K562 (cell line): ENCODE measurements around the gene PCCB. TPM values are rescaled to one million over a fixed set of nuclear protein-coding genes. Genes with fewer than 3 reads are reported as not detected.

Experiments used
- ATAC-seq: fragments of 200-7000 bp; cut with Tn5 transposase; 3 replicates; pipeline ENCODE4 v1.9.1; 2020; ENCODE audit warnings: moderate library complexity
- BruUV-seq: library from RNA; stranded (reverse); fragments of 400-500 nt; replicated peaks from 2 replicates; lab custom pipeline; 2021; lab: Mats Ljungman, UMichigan
- CTCF ChIA-PET: fragments of 300-600 bp; formaldehyde crosslinking; extraction: SDS; loops from one replicate; lab custom pipeline; 2021; ENCODE audit warnings: low intra/inter-chr PET ratio; lab: Yijun Ruan, JAX
- POLR2A ChIA-PET: fragments of 300-600, 350-650 bp; sonication (Branson Sonifier 250); formaldehyde crosslinking; extraction: SDS; loops from one replicate; lab custom pipeline; 2021; ENCODE audit warnings: antibody characterized with exemption, inconsistent platforms; lab: Yijun Ruan, JAX
- DNase-seq, 4 experiments: peaks; one replicate each; pipeline versions ENCODE4 v3.0.0 to v3.0.0-alpha.2; 2011 to 2018; ENCODE audit warnings: low spot score in 3 of 4, mixed read lengths in 3 of 4; ENCODE audit errors: extremely low read depth in 1 of 4
- FAIRE-seq: peaks from 2 replicates; lab custom pipeline; 2011; peaks lifted over from hg19 to GRCh38; lab: Jason Lieb, UNC
- H2AFZ ChIP-seq: 2 replicates; pipeline ENCODE4 v1.6.0; 2011; ENCODE audit warnings: low read depth, low read length, control low read depth, inconsistent platforms
- H3K27ac ChIP-seq: fragments of 200-600 bp; 3 replicates; pipeline ENCODE4 v1.8.0; 2011; ENCODE audit warnings: low read depth, mild to moderate bottlenecking, control low read depth, inconsistent platforms, low read length, moderate library complexity, mixed read lengths; ENCODE audit errors: extremely low read depth
- H3K27me3 ChIP-seq, 2 experiments: fragments of 300-600 bp in 1 of 2; 2 replicates in 1 of 2; 3 replicates in 1 of 2; pipeline versions ENCODE4 v1.6.0 to v1.8.0; 2011; ENCODE audit warnings: inconsistent platforms in 2 of 2, low read length in 2 of 2, mild to moderate bottlenecking in 1 of 2, mixed read lengths in 1 of 2, moderate library complexity in 1 of 2; ENCODE audit not compliant: control insufficient read depth in 2 of 2, insufficient read depth in 2 of 2
- H3K36me3 ChIP-seq: fragments of 300-600 bp; 3 replicates; pipeline ENCODE4 v1.8.0; 2011; ENCODE audit warnings: mild to moderate bottlenecking, low read length, inconsistent platforms; ENCODE audit not compliant: control insufficient read depth, insufficient read depth
- H3K4me1 ChIP-seq, 2 experiments: fragments of 200-600 bp in 1 of 2; replicated peaks in 1 of 2; 2 replicates in 1 of 2; 3 replicates in 1 of 2; pipeline versions ENCODE4 v1.5.1 to v1.8.0; 2011; ENCODE audit warnings: inconsistent platforms in 2 of 2, low read length in 2 of 2, mild to moderate bottlenecking in 1 of 2, mixed read lengths in 1 of 2, moderate library complexity in 1 of 2; ENCODE audit not compliant: control insufficient read depth in 2 of 2, insufficient read depth in 2 of 2
- H3K4me2 ChIP-seq: 2 replicates; pipeline ENCODE4 v1.6.1; 2011; ENCODE audit warnings: low read length, control low read depth, inconsistent platforms, mixed read lengths; ENCODE audit not compliant: insufficient read depth
- H3K4me3 ChIP-seq: fragments of 200-600 bp; sonication (generic), shearing (Covaris generic); 2 replicates; pipeline ENCODE4 v1.5.1; 2016; ENCODE audit warnings: control low read depth, inconsistent platforms
- H3K79me2 ChIP-seq: fragments of 200-600 bp; 3 replicates; pipeline ENCODE4 v1.8.0; 2011; ENCODE audit warnings: low read length, inconsistent platforms; ENCODE audit not compliant: control insufficient read depth, insufficient read depth
- H3K9ac ChIP-seq, 2 experiments: 2 replicates each; pipeline versions ENCODE4 v1.6.0 to v1.6.1; 2011; ENCODE audit warnings: low read depth in 2 of 2, low read length in 2 of 2, control low read depth in 1 of 2, inconsistent platforms in 1 of 2, mild to moderate bottlenecking in 1 of 2, mixed read lengths in 1 of 2; ENCODE audit not compliant: insufficient read depth in 1 of 2
- H3K9me1 ChIP-seq: one replicate; pipeline ENCODE4 v1.6.0; 2011; ENCODE audit warnings: inconsistent platforms, mild to moderate bottlenecking, low read length, moderate library complexity; ENCODE audit not compliant: control insufficient read depth, insufficient read depth
- H3K9me3 ChIP-seq: replicated peaks from 2 replicates; pipeline ENCODE4 v1.5.1; 2011; ENCODE audit warnings: low read depth, low read length, inconsistent platforms; ENCODE audit not compliant: control insufficient read depth, insufficient read depth
- H4K20me1 ChIP-seq: replicated peaks from 2 replicates; pipeline ENCODE4 v1.6.1; 2011; ENCODE audit warnings: low read length, inconsistent platforms, mixed read lengths; ENCODE audit not compliant: control insufficient read depth, insufficient read depth
- CBFA2T2 ChIP-seq: fragments of 450-650 bp; conservative IDR thresholded peaks from 2 replicates; pipeline ENCODE4 v1.6.1; 2017; ENCODE audit warnings: mild to moderate bottlenecking
- HNRNPUL1 ChIP-seq: fragments of 200-400 bp; formaldehyde crosslinking; IDR thresholded peaks from 2 replicates; pipeline ENCODE4 v1.6.1; 2017; ENCODE audit warnings: low read length
- JUND ChIP-seq, 2 experiments: IDR thresholded peaks; 2 replicates in 1 of 2; 3 replicates in 1 of 2; pipeline ENCODE4 v1.6.1; 2011; ENCODE audit warnings: borderline replicate concordance in 2 of 2, low read depth in 2 of 2, low read length in 2 of 2, improper control_type of control experiment in 1 of 2, missing biosample characterization in 1 of 2, missing genetic modification characterization in 1 of 2, missing genetic modification reagents in 1 of 2
- NCOA4 ChIP-seq: fragments of 450-650 bp; IDR thresholded peaks from 2 replicates; pipeline ENCODE4 v1.6.1; 2018; ENCODE audit warnings: mild to moderate bottlenecking; ENCODE audit not compliant: partially characterized antibody
- NR3C1 ChIP-seq: sonication (generic); formaldehyde crosslinking; IDR thresholded peaks from 2 replicates; pipeline ENCODE4 v1.8.1; 2022; ENCODE audit warnings: missing genetic modification reagents
- NR4A1 ChIP-seq, 2 experiments: fragments of 250-450 bp in 1 of 2; fragments of 450-650 bp in 1 of 2; sonication (Bioruptor Pico) in 1 of 2; IDR thresholded peaks; 2 replicates each; pipeline versions ENCODE4 v1.4.0 to v1.6.1; 2016 to 2020; ENCODE audit warnings: mild to moderate bottlenecking in 2 of 2, missing compliant biosample characterization in 1 of 2, missing genetic modification characterization in 1 of 2, moderate library complexity in 1 of 2
- SLC30A9 ChIP-seq: fragments of 250-450 bp; sonication (Bioruptor Pico); IDR thresholded peaks from 2 replicates; pipeline ENCODE4 v1.8.0; 2022; ENCODE audit warnings: mild to moderate bottlenecking, moderate library complexity
- STAG1 ChIP-seq: sonication (generic); formaldehyde crosslinking; IDR thresholded peaks from 2 replicates; pipeline ENCODE4 v1.5.0; 2020; ENCODE audit warnings: missing genetic modification reagents, borderline replicate concordance
- ZNF143 ChIP-seq: sonication (generic); formaldehyde crosslinking; IDR thresholded peaks from 2 replicates; pipeline ENCODE4 v1.9.0; 2022; ENCODE audit warnings: mild to moderate bottlenecking, missing genetic modification reagents
- WGBS: fragments of 100-300 bp; shearing (Covaris generic); methylation state at CpG from one replicate; pipeline ENCODE4 v1.1.6; 2016; ENCODE audit warnings: low coverage, mixed read lengths; ENCODE audit not compliant: insufficient coverage; ENCODE audit errors: missing lambda C conversion rate; 5-methylcytosine and 5-hydroxymethylcytosine counted together
- in situ Hi-C: fragments of 300-500 bp; cut with MboI; formaldehyde crosslinking; loops from 4 replicates; pipeline ENCODE4 v1.15.0; 2018; ENCODE audit warnings: inconsistent platforms, mixed read lengths
- intact Hi-C: fragments of 100-400 bp; cut with micrococcal nuclease; formaldehyde crosslinking; loops from 2 replicates; pipeline ENCODE4 v1.14.2; 2022
- polyA plus RNA-seq, 8 experiments: library from polyadenylated mRNA; depleted of rRNA in 4 of 8; stranded (reverse) in 5 of 8; unstranded in 3 of 8; fragments of >200 nt; fragmentation: Nextera tagmentation in 2 of 8; fragmentation: Illumina TruSeq in 1 of 8; extraction: Ambion mirVana in 2 of 8; extraction: Trizol in 1 of 8; gene quantifications; 2 replicates each; pipeline versions ENCODE4 v1.2.1 to v1.2.3, GENCODE V29; 2011 to 2014; ENCODE audit warnings: inconsistent platforms in 1 of 8, missing spikeins in 1 of 8
- total RNA-seq, 7 experiments: library from RNA; depleted of rRNA in 6 of 7; stranded (reverse); fragments of >200 nt in 6 of 7; fragmentation: Illumina TruSeq in 2 of 7; extraction: Trizol in 2 of 7; gene quantifications; 2 replicates each; pipeline versions ENCODE4 v1.2.1 to v1.2.3, GENCODE V29; 2011 to 2021; ENCODE audit warnings: low replicate concordance in 1 of 7
- TF ChIP-seq, protein P1 (sequence below): fragments of 450-650 bp; formaldehyde crosslinking; IDR thresholded peaks from 2 replicates; pipeline ENCODE4 v1.4.0; 2020; ENCODE audit warnings: mild to moderate bottlenecking
- TF ChIP-seq, protein P2 (sequence below): fragments of 200-400 bp; formaldehyde crosslinking; IDR thresholded peaks from 2 replicates; pipeline ENCODE4 v1.6.1; 2017; ENCODE audit warnings: mild to moderate bottlenecking, low read depth, low read length, moderate library complexity
- TF ChIP-seq, protein P3 (sequence below): fragments of 450-650 bp; formaldehyde crosslinking; IDR thresholded peaks from 2 replicates; pipeline ENCODE4 v1.4.0; 2020; ENCODE audit warnings: mild to moderate bottlenecking, moderate library complexity
- TF ChIP-seq, protein P4 (sequence below), 2 experiments: fragments of 200-800 bp in 1 of 2; sonication (Bioruptor generic) in 1 of 2; sonication (generic) in 1 of 2; formaldehyde crosslinking in 1 of 2; IDR thresholded peaks in 1 of 2; conservative IDR thresholded peaks in 1 of 2; 2 replicates each; pipeline versions ENCODE4 v1.5.0 to v1.6.1; 2016 to 2020; ENCODE audit warnings: missing compliant biosample characterization in 1 of 2, missing genetic modification characterization in 1 of 2, missing genetic modification reagents in 1 of 2

Gene PCCB
- total and polyA plus RNA-seq, 9 of the 15 experiments (the other 6 are each of a cell fraction or from before 2014, with no cell fraction given), result 69.5 to 173 (median 92.8) TPM

DNA sequence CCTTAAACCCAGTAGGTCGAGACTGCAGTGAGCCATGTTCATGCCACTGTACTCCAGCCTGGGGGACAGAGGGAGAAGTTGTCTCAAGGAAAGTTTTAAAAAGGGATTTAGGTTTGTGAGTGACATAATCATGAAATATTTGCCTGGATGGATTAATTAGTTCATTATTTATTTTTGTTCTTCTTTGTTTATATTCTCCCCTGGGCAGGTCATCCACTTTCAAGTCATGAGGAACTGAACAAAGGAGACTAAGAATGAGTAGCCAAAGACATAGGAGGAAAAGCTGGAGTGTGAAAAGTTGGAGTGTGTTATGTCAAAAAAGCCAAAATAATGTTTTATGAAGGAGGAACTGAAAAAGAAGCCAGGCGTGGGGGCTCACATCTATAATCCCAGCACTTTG, 17.7 kb upstream of the PCCB start:
- ChIA-PET POLR2A (interaction anchor here (0.7 kb wide), 2 partner anchors 25 to 36 kb away, joined by 3 read pairs; no protein-coding TSS in a partner anchor), CTCF (no interaction called here)
- no peak for ATAC-seq
- intact Hi-C loops (no loop called here), in situ Hi-C loops (no loop called here)
- no peak for DNase-seq
- Histone ChIP-seq H3K27me3 (peaks cover 0 to 3% of the 10 kb centered on the region in 2 experiments; a peak in 1 of 5 replicates), H3K4me2 (no peak overlapping the region), H3K4me3 (no peak overlapping the region), H3K27ac (no peak overlapping the region), H3K9me1 (no peaks in the 10 kb centered on the region), H3K4me1 (no peaks in the 10 kb centered on the region), H3K9me3 (no peaks in the 10 kb centered on the region), H3K79me2 (no peaks in the 10 kb centered on the region), H3K9ac (no peak overlapping the region), H3K36me3 (no peaks in the 10 kb centered on the region), H2AFZ (no peak overlapping the region), H4K20me1 (no peaks in the 10 kb centered on the region)
- BruUV-seq, result no TSS peak
- WGBS, result 0% methylated on average over 1 of the region's 2 CpGs
- no peak for FAIRE-seq
- no peak for TF ChIP-seq STAG1 (CRISPR knock-in tag)
- TF ChIP-seq, protein P1, sequence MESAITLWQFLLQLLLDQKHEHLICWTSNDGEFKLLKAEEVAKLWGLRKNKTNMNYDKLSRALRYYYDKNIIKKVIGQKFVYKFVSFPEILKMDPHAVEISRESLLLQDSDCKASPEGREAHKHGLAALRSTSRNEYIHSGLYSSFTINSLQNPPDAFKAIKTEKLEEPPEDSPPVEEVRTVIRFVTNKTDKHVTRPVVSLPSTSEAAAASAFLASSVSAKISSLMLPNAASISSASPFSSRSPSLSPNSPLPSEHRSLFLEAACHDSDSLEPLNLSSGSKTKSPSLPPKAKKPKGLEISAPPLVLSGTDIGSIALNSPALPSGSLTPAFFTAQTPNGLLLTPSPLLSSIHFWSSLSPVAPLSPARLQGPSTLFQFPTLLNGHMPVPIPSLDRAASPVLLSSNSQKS (CRISPR knock-in tag), result no peak
- no peak for TF ChIP-seq SLC30A9 (CRISPR knock-in tag)
- no peak for TF ChIP-seq JUND (IDR thresholded peaks at IDR 0.05; ENCODE audit: borderline replicate concordance, low read depth, low read length)
- TF ChIP-seq JUND (tag; IDR thresholded peaks at IDR 0.05; ENCODE audit: borderline replicate concordance, low read depth, low read length), result no peak
- TF ChIP-seq CBFA2T2, result no peak
- TF ChIP-seq, protein P2, sequence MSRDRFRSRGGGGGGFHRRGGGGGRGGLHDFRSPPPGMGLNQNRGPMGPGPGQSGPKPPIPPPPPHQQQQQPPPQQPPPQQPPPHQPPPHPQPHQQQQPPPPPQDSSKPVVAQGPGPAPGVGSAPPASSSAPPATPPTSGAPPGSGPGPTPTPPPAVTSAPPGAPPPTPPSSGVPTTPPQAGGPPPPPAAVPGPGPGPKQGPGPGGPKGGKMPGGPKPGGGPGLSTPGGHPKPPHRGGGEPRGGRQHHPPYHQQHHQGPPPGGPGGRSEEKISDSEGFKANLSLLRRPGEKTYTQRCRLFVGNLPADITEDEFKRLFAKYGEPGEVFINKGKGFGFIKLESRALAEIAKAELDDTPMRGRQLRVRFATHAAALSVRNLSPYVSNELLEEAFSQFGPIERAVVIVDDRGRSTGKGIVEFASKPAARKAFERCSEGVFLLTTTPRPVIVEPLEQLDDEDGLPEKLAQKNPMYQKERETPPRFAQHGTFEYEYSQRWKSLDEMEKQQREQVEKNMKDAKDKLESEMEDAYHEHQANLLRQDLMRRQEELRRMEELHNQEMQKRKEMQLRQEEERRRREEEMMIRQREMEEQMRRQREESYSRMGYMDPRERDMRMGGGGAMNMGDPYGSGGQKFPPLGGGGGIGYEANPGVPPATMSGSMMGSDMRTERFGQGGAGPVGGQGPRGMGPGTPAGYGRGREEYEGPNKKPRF, result no peak
- TF ChIP-seq NCOA4, result no peak
- no peak for TF ChIP-seq ZNF143
- no peak for TF ChIP-seq NR4A1 (CRISPR knock-in tag; IDR thresholded peaks at IDR 0.05)
- no peak for TF ChIP-seq NR4A1 (tag; IDR thresholded peaks at IDR 0.05)
- TF ChIP-seq HNRNPUL1, result no peak
- TF ChIP-seq, protein P3, sequence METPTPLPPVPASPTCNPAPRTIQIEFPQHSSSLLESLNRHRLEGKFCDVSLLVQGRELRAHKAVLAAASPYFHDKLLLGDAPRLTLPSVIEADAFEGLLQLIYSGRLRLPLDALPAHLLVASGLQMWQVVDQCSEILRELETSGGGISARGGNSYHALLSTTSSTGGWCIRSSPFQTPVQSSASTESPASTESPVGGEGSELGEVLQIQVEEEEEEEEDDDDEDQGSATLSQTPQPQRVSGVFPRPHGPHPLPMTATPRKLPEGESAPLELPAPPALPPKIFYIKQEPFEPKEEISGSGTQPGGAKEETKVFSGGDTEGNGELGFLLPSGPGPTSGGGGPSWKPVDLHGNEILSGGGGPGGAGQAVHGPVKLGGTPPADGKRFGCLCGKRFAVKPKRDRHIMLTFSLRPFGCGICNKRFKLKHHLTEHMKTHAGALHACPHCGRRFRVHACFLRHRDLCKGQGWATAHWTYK (CRISPR knock-in tag), result no peak
- no peak for TF ChIP-seq NR3C1
- TF ChIP-seq, protein P4, sequence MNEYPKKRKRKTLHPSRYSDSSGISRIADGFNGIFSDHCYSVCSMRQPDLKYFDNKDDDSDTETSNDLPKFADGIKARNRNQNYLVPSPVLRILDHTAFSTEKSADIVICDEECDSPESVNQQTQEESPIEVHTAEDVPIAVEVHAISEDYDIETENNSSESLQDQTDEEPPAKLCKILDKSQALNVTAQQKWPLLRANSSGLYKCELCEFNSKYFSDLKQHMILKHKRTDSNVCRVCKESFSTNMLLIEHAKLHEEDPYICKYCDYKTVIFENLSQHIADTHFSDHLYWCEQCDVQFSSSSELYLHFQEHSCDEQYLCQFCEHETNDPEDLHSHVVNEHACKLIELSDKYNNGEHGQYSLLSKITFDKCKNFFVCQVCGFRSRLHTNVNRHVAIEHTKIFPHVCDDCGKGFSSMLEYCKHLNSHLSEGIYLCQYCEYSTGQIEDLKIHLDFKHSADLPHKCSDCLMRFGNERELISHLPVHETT (CRISPR knock-in tag; conservative IDR thresholded peaks at IDR 0.05 in 1 of 2, IDR thresholded peaks at IDR 0.05 in 1 of 2), result no peak
